ENCODE data around the gene CTTNBP2.

DNA sequence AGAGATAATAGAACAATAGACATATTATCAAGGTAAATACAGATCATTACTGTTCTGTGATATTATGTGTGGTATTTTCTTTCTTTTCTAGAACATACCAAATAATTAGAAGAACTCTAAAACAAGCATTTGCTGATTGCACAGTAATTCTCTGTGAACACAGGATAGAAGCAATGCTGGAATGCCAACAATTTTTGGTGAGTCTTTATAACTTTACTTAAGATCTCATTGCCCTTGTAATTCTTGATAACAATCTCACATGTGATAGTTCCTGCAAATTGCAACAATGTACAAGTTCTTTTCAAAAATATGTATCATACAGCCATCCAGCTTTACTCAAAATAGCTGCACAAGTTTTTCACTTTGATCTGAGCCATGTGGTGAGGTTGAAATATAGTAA is 207.9 kb downstream of the CTTNBP2 start:
- TF ChIP-seq GATA2 (IDR thresholded peaks at IDR 0.05; ENCODE audit: low read depth, low read length), result no peak
- no peak for TF ChIP-seq GATA3 (IDR thresholded peaks at IDR 0.05; ENCODE audit: low read depth, low read length)

Data from SH-SY5Y (cell line).